Mesothelial cell of epicardium (in vitro differentiated cells): ENCODE data around the gene SNX3. TPM values are rescaled to one million over a fixed set of nuclear protein-coding genes. Genes with fewer than 3 reads are reported as not detected.

ENCODE experiments used
- DNase-seq, 2 experiments: peaks; one replicate each; pipeline ENCODE4 v3.0.0; 2021; ENCODE audit warnings: low spot score in 2 of 2; ENCODE audit not compliant: unreplicated experiment in 2 of 2
- H3K27ac Mint-ChIP-seq: 2 replicates; pipeline ENCODE4 v1.8.0; 2021; ENCODE audit warnings: mixed read lengths
- H3K27me3 Mint-ChIP-seq: 2 replicates; pipeline ENCODE4 v1.8.0; 2021; ENCODE audit warnings: low read depth, mixed read lengths
- H3K36me3 Mint-ChIP-seq: 2 replicates; pipeline ENCODE4 v1.8.0; 2021; ENCODE audit warnings: mixed read lengths
- H3K4me1 Mint-ChIP-seq: 2 replicates; pipeline ENCODE4 v1.8.0; 2021; ENCODE audit warnings: mixed read lengths
- H3K4me3 Mint-ChIP-seq: 2 replicates; pipeline ENCODE4 v1.8.0; 2021; ENCODE audit warnings: mild to moderate bottlenecking, moderate library complexity, mixed read lengths
- H3K9me3 Mint-ChIP-seq: 2 replicates; pipeline ENCODE4 v1.8.0; 2021; ENCODE audit warnings: mixed read lengths
- CTCF ChIP-seq: fragments of 200-600 bp; sonication (generic); IDR thresholded peaks from one replicate; pipeline ENCODE4 v1.5.0; 2021; ENCODE audit warnings: antibody characterized with exemption; ENCODE audit not compliant: unreplicated experiment
- total RNA-seq: library from RNA; stranded (reverse); gene quantifications from 3 replicates; pipeline ENCODE4 v1.2.1, GENCODE V29; 2021

SNX3 gene
- total RNA-seq, 1 donor from 2014 or later: 74.3 TPM

DNA sequence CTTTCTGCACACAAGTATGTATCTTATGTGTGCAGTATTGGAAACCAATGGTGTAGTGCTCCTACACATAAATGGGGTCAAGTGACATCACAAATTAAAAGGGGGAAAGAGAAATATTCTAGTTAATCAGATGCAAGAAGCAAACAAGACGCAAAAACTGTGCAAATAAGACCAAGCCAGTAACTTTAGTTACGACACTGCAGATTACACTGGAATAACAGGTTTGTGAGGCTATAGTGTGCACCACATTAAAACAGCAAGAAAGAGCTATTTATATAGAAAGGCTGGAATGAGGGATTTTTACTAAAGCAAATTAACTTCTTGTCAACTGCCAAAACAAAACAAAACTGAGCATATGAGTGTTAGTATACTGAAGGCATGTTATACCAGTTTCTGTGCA, 49.2 kb downstream of the SNX3 start:
- peak overlapping the region; percentile 54 for H3K27ac Mint-ChIP-seq
- no peak for DNase-seq
- no peaks in the 10 kb centered on the region for H3K9me3 Mint-ChIP-seq
- no peaks in the 10 kb centered on the region for H3K27me3 Mint-ChIP-seq
- peaks cover 26% of the 10 kb centered on the region for H3K36me3 Mint-ChIP-seq
- no peak for TF ChIP-seq CTCF
- H3K4me3 Mint-ChIP-seq: no peak overlapping the region
- peaks cover 7% of the 10 kb centered on the region for H3K4me1 Mint-ChIP-seq

DNA sequence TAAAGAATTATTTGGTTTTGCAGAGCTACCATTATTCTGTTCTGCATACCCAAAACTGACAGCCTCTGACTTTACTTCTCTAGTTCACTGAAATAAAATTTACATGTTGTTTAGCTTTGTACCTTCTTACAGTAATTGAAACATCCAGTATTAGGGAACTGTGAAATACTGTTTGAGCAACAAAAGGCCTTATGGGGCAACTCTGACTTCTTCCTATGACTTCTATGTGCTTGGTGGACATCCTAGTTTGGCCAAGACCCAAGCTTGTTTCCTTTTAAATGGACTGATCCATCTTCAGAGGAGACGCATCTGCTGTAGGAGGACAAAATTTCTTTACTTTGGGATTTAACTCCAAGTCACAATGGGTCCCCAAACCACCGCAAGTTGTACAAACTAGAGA, 50.3 kb downstream of the SNX3 start:
- peaks cover 7% of the 10 kb centered on the region for H3K4me1 Mint-ChIP-seq
- H3K4me3 Mint-ChIP-seq: no peak overlapping the region
- peaks cover 25% of the 10 kb centered on the region for H3K36me3 Mint-ChIP-seq
- no peak overlapping the region for H3K27ac Mint-ChIP-seq
- no peaks in the 10 kb centered on the region for H3K27me3 Mint-ChIP-seq
- no peak for DNase-seq
- no peak for TF ChIP-seq CTCF
- H3K9me3 Mint-ChIP-seq: no peaks in the 10 kb centered on the region

- Mint-ChIP-seq H3K27me3 (no peaks in the 10 kb centered on the region), H3K36me3 (peaks cover 19% of the 10 kb centered on the region), H3K27ac (no peak overlapping the region), H3K4me1 (peaks cover 7% of the 10 kb centered on the region), H3K4me3 (no peak overlapping the region), H3K9me3 (no peaks in the 10 kb centered on the region)
- DNase-seq: no peak
- TF ChIP-seq CTCF: no peak
These were observed 51.1 kb downstream of the SNX3 start for GRCh38 chr6:108209738-108210137.

DNA sequence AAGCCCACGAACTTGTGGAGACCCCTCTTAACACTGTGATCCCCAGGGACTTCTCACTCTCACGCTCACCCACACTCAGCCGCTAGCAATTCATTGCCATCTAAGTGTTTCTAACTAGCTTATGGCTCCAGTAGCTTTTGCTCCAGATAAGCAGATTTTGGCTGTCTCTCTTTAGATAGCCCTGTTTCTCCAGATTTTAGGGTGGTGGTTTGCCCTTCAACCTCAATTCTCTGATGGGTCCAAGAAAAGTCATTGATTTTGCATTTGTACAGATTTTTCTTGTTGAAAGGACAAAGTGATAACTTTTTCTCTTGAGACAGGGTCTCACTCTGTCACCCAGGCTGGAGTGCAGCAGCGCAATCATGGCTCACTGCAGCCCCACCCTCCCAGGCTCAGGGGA, 53.8 kb downstream of the SNX3 start:
- H3K36me3 Mint-ChIP-seq: peaks cover 18% of the 10 kb centered on the region
- no peaks in the 10 kb centered on the region for H3K27me3 Mint-ChIP-seq
- no peak for DNase-seq
- H3K27ac Mint-ChIP-seq: no peak overlapping the region
- no peak for TF ChIP-seq CTCF
- H3K4me3 Mint-ChIP-seq: no peak overlapping the region
- H3K9me3 Mint-ChIP-seq: no peaks in the 10 kb centered on the region
- peaks cover 6% of the 10 kb centered on the region for H3K4me1 Mint-ChIP-seq

- TF ChIP-seq CTCF: no peak
- Mint-ChIP-seq H3K4me3 (no peak overlapping the region), H3K27ac (no peak overlapping the region), H3K36me3 (peaks cover 9% of the 10 kb centered on the region), H3K4me1 (peaks cover 2% of the 10 kb centered on the region), H3K27me3 (no peaks in the 10 kb centered on the region), H3K9me3 (no peaks in the 10 kb centered on the region)
- no peak for DNase-seq
These were observed 57.4 kb downstream of the SNX3 start for GRCh38 chr6:108203189-108204112.
